Left lung (tissue), 14 donors: ENCODE measurements around the gene OR5D13. TPM values are rescaled to one million over a fixed set of nuclear protein-coding genes. Genes with fewer than 3 reads are reported as not detected.

Source experiments
- ATAC-seq: fragments of 200-7000 bp; cut with Tn5 transposase; one replicate; pipeline ENCODE4 v1.9.1; 2020; ENCODE audit warnings: moderate library complexity
- DNase-seq, 4 donors: peaks; one replicate each; pipeline ENCODE4 v3.0.0-alpha.2; 2013 to 2020
- H3K27ac ChIP-seq, 2 donors: fragments of 200-600 bp; sonication (generic) in 1 of 2; one replicate each; pipeline versions ENCODE4 v1.5.0 to v1.8.0; 2020 to 2021
- H3K27me3 ChIP-seq, 2 donors: fragments of 200-600 bp; sonication (generic) in 1 of 2; one replicate each; pipeline versions ENCODE4 v1.5.0 to v1.8.0; 2020 to 2021
- H3K36me3 ChIP-seq, 2 donors: fragments of 200-600 bp; sonication (generic) in 1 of 2; one replicate each; pipeline versions ENCODE4 v1.5.0 to v1.8.0; 2020 to 2021
- H3K4me1 ChIP-seq, 2 donors: fragments of 200-600 bp; one replicate each; pipeline ENCODE4 v1.8.0; 2021
- H3K4me3 ChIP-seq, 2 donors: fragments of 200-600 bp; sonication (generic) in 1 of 2; one replicate each; pipeline versions ENCODE4 v1.5.0 to v1.8.0; 2020 to 2021; ENCODE audit warnings: mild to moderate bottlenecking in 1 of 2
- H3K9me3 ChIP-seq, 2 donors: fragments of 200-600 bp; sonication (generic) in 1 of 2; one replicate each; pipeline versions ENCODE4 v1.5.0 to v1.8.0; 2020 to 2021
- intact Hi-C, 2 donors: fragments of 100-400 bp; cut with DNase I; formaldehyde crosslinking; loops; one replicate each; pipeline versions ENCODE4 v1.11.2 to v1.14.2; 2022
- long read RNA-seq, 12 donors: library from polyadenylated mRNA in 2 of 12; unstranded in 2 of 12; transcript quantifications; one replicate each; pipeline ENCODE4 v2.0.0 and lab custom pipeline, GENCODE V29; 2019 to 2026
- polyA plus RNA-seq, 6 donors: library from polyadenylated mRNA; unstranded; fragments of 120-200 nt; gene quantifications; one replicate each; pipeline ENCODE4 v1.2.1, GENCODE V29; 2013; ENCODE audit not compliant: insufficient read length in 6 of 6
- total RNA-seq, 2 donors: library from RNA; stranded (reverse); fragmentation: NEBNext Ultra II Directional; extraction: Animal tissue kit (Norgen Biotek cat#: 25700); gene quantifications; one replicate each; pipeline ENCODE4 v1.2.1, GENCODE V29; 2021
- TF ChIP-seq, protein P1 (sequence below), 2 donors: fragments of 200-600 bp; sonication (generic) in 1 of 2; IDR thresholded peaks; one replicate each; pipeline versions ENCODE4 v1.5.0 to v1.8.0; 2021; ENCODE audit warnings: antibody characterized with exemption in 2 of 2
- donor health status: DM: no; HTN: yes; CAD: no.
- donor health status: DM: no; HTN: no; CAD: no.

Gene OR5D13, protein sequence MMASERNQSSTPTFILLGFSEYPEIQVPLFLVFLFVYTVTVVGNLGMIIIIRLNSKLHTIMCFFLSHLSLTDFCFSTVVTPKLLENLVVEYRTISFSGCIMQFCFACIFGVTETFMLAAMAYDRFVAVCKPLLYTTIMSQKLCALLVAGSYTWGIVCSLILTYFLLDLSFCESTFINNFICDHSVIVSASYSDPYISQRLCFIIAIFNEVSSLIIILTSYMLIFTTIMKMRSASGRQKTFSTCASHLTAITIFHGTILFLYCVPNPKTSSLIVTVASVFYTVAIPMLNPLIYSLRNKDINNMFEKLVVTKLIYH
- total RNA-seq: not detected
- not detected for polyA plus RNA-seq
- long read RNA-seq, donor 1: 0 reads
- long read RNA-seq, donor 2: 0 reads
- long read RNA-seq, donor 3: 0 reads
- long read RNA-seq, donor 4: 0 reads
- long read RNA-seq, donor 5: 0 reads
- long read RNA-seq, donor 6: 0 reads
- long read RNA-seq, donor 7: 0 reads
- long read RNA-seq, donor 8: 0 reads
- long read RNA-seq, donor 9: 0 reads
- long read RNA-seq, donor 10: 0 reads
- long read RNA-seq, donor 11: 0 reads
- long read RNA-seq, donor 12: 0 reads

DNA sequence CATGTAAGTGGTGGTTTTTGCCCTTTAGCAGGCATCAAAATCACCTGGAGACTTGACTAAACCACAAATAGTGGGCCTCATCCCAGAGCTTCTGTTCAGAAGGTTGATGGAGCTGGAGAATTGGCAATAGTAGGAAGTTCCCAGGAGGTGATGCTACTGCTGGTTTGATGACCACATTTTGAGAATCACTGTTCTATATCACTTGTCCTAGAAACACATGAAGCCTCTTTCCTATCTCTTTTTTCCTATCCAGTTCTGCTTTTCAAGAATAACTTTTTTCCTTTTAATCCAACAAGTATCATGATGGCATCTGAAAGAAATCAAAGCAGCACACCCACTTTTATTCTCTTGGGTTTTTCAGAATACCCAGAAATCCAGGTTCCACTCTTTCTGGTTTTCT lies at the start of gene OR5D13:
OR5D13 (plus strand) TSS at position 301 of the 400 bp plus-strand sequence; CDS start at position 301, 0 bp downstream.
- no peak within 1 kb of the TSS for H3K4me3 ChIP-seq
- no peaks in the 10 kb centered on the region for H3K36me3 ChIP-seq
- intact Hi-C loops: no loop called here
- TF ChIP-seq, protein P1, sequence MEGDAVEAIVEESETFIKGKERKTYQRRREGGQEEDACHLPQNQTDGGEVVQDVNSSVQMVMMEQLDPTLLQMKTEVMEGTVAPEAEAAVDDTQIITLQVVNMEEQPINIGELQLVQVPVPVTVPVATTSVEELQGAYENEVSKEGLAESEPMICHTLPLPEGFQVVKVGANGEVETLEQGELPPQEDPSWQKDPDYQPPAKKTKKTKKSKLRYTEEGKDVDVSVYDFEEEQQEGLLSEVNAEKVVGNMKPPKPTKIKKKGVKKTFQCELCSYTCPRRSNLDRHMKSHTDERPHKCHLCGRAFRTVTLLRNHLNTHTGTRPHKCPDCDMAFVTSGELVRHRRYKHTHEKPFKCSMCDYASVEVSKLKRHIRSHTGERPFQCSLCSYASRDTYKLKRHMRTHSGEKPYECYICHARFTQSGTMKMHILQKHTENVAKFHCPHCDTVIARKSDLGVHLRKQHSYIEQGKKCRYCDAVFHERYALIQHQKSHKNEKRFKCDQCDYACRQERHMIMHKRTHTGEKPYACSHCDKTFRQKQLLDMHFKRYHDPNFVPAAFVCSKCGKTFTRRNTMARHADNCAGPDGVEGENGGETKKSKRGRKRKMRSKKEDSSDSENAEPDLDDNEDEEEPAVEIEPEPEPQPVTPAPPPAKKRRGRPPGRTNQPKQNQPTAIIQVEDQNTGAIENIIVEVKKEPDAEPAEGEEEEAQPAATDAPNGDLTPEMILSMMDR (IDR thresholded peaks at IDR 0.05): no peak
- no peak within 1 kb of the TSS for H3K27ac ChIP-seq
- H3K9me3 ChIP-seq: peaks cover 0 to 18% of the 10 kb centered on the region in 2 donors
- ATAC-seq: no peak
- H3K4me1 ChIP-seq: no peaks in the 10 kb centered on the region
- H3K27me3 ChIP-seq: no peaks in the 10 kb centered on the region
- no peak for DNase-seq

DNA sequence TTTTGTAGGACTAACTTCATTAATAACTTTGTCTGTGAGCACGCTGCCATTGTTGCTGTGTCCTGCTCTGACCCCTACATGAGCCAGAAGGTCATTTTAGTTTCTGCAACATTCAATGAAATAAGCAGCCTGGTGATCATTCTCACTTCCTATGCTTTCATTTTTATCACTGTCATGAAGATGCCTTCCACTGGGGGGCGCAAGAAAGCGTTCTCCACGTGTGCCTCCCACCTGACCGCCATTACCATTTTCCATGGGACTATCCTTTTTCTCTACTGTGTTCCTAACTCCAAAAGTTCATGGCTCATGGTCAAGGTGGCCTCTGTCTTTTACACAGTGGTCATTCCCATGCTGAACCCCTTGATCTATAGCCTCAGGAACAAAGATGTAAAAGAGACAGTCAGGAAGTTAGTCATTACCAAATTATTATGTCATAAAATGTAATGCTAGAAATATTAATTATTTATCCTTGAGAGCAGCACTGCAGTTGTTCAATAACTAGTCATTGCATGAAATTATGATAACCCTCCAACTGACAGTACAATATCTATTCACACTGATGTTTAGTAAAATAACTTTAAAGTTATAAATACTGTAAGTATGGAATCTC lies 46.4 kb upstream of the OR5D13 start:
- Histone ChIP-seq H3K4me1 (no peaks in the 10 kb centered on the region), H3K9me3 (peaks cover 0 to 6% of the 10 kb centered on the region in 2 donors), H3K27me3 (no peaks in the 10 kb centered on the region), H3K27ac (no peak overlapping the region), H3K36me3 (no peaks in the 10 kb centered on the region), H3K4me3 (no peak overlapping the region)
- no peak for DNase-seq
- intact Hi-C loops: no loop called here
- TF ChIP-seq, protein P1 (IDR thresholded peaks at IDR 0.05): no peak
- ATAC-seq: no peak

DNA sequence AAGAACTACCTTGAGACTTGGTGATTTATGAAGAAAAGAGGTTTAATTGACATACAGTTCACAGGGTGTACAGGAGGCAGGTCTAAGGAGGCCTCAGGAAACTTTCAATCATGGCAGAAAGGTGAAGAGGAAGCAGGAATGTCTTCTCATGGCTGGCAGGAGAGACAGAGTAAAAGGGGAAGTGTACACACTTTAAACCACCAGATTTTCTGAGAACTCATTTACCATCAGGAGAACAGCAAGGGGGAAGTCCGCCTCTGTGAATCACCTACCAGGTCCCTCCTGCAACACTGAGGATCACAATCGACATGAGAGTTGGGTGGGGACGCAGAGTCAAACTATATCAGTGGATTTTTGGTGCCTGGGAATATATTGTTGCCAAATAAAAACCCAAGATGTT lies 40.3 kb upstream of the OR5D13 start:
- no peak overlapping the region for H3K4me3 ChIP-seq
- H3K27ac ChIP-seq: no peak overlapping the region
- H3K36me3 ChIP-seq: no peaks in the 10 kb centered on the region
- H3K27me3 ChIP-seq: no peaks in the 10 kb centered on the region
- ATAC-seq: no peak
- peaks cover 0 to 3% of the 10 kb centered on the region in 2 donors for H3K9me3 ChIP-seq
- no peaks in the 10 kb centered on the region for H3K4me1 ChIP-seq
- TF ChIP-seq, protein P1 (IDR thresholded peaks at IDR 0.05): no peak
- intact Hi-C loops: no loop called here
- no peak for DNase-seq

DNA sequence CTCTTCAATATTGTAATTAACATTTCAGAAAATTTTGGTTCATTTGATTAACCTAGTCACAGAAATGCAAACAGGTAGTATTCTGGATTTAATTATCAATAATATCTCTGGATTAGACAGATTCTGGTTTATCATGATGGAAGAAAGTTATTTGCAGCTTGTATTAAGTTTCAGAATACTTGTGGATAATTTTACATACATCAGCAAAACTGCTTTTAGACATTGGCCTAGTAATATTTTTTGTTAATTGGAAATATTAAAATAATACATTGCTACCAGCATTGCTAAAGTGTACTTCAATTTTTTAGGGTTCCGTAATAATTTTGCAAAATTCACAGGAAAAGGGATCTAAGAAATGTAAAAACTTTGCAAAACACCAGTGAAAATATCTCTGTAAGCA lies 18.4 kb downstream of the OR5D13 start:
- TF ChIP-seq, protein P1 (IDR thresholded peaks at IDR 0.05): no peak
- no peak for ATAC-seq
- Histone ChIP-seq H3K9me3 (no peaks in the 10 kb centered on the region), H3K27ac (no peak overlapping the region), H3K27me3 (no peaks in the 10 kb centered on the region), H3K36me3 (no peaks in the 10 kb centered on the region), H3K4me1 (no peaks in the 10 kb centered on the region), H3K4me3 (no peak overlapping the region)
- intact Hi-C loops: no loop called here
- no peak for DNase-seq

DNA sequence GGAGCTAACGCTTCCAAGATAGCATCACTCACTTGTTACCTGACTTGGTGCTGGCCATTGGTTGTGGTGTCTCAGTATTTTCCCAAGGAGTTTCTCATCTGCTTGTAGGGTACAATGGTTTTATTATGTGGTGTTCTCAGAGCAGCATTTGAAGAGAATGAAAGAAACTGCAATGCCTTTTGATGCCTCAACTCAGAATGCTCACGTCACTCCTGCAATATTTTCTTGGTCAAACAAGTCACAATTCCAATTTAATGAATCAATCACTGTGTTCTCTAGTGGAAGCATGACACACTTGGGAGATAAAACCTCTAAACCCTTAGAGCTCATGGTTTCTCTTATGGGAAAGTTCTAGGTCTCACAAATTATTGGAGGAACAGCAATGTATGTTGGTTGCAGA lies 20.1 kb downstream of the OR5D13 start:
- Histone ChIP-seq H3K4me1 (no peaks in the 10 kb centered on the region), H3K4me3 (no peak overlapping the region), H3K9me3 (no peaks in the 10 kb centered on the region), H3K27ac (no peak overlapping the region), H3K36me3 (no peaks in the 10 kb centered on the region), H3K27me3 (no peaks in the 10 kb centered on the region)
- intact Hi-C loops: no loop called here
- ATAC-seq: no peak
- TF ChIP-seq, protein P1 (IDR thresholded peaks at IDR 0.05): no peak
- no peak for DNase-seq
